K562 (cell line): Measurements from ENCODE around the gene SCUBE1.

Experiments used
- MYNN ChIP-seq, 2 experiments: sonication (generic); formaldehyde crosslinking in 1 of 2; IDR thresholded peaks; 2 replicates each; pipeline versions ENCODE4 v1.5.0 to v1.6.1; 2016 to 2020; ENCODE audit warnings: antibody characterized with exemption in 1 of 2, missing genetic modification reagents in 1 of 2
- POLR2A ChIP-seq: fragments of 450-650 bp; conservative IDR thresholded peaks from 2 replicates; pipeline ENCODE4 v1.6.1; 2016
- SRF ChIP-seq, 2 experiments: fragments of 250-450, 450-650 bp in 1 of 2; sonication (Bioruptor Pico) in 1 of 2; sonication (generic) in 1 of 2; formaldehyde crosslinking; IDR thresholded peaks; 2 replicates each; pipeline versions ENCODE4 v1.5.0 to v1.5.1; 2020 to 2022; ENCODE audit warnings: mild to moderate bottlenecking in 1 of 2, missing genetic modification reagents in 1 of 2
- YBX1 ChIP-seq: fragments of 450-650 bp; IDR thresholded peaks from 2 replicates; pipeline ENCODE4 v1.7.1; 2016; ENCODE audit warnings: mild to moderate bottlenecking

- TF ChIP-seq MYNN (IDR thresholded peaks at IDR 0.05) (no peak), MYNN (CRISPR knock-in tag; IDR thresholded peaks at IDR 0.05) (no peak), YBX1 (no peak), POLR2A (no peak), SRF (CRISPR knock-in tag; IDR thresholded peaks at IDR 0.05) (no peak)
These were observed 53.0 kb downstream of the SCUBE1 start for GRCh38 chr22:43289976-43290721.
